AG04449 (cell line): Measurements from ENCODE around the gene SLC66A1.

Source experiments
- CTCF ChIA-PET: fragments of 350-600 bp; formaldehyde crosslinking; extraction: SDS; loops from one replicate; lab custom pipeline; 2021; ENCODE audit warnings: antibody characterized with exemption; lab: Yijun Ruan, JAX
- POLR2A ChIA-PET: fragments of 400-600, 350-600 bp; formaldehyde crosslinking; extraction: SDS; loops from one replicate; lab custom pipeline; 2020; ENCODE audit warnings: antibody characterized with exemption, inconsistent platforms; lab: Yijun Ruan, JAX
- DNase-seq: peaks from one replicate; pipeline ENCODE4 v3.0.0-alpha.2; 2010; ENCODE audit warnings: low read depth, low spot score
- H3K4me3 ChIP-seq: 2 replicates; pipeline ENCODE4 v1.5.1; 2011; ENCODE audit warnings: low read depth, mild to moderate bottlenecking, control low read depth, low read length
- TF ChIP-seq, protein P1 (sequence below): IDR thresholded peaks from one replicate; pipeline ENCODE4 v1.5.1; 2011; ENCODE audit warnings: mild to moderate bottlenecking, moderate library complexity, low read length, control low read depth, inconsistent platforms; ENCODE audit not compliant: insufficient read depth; ENCODE audit errors: missing control alignments

SLC66A1 gene

DNA sequence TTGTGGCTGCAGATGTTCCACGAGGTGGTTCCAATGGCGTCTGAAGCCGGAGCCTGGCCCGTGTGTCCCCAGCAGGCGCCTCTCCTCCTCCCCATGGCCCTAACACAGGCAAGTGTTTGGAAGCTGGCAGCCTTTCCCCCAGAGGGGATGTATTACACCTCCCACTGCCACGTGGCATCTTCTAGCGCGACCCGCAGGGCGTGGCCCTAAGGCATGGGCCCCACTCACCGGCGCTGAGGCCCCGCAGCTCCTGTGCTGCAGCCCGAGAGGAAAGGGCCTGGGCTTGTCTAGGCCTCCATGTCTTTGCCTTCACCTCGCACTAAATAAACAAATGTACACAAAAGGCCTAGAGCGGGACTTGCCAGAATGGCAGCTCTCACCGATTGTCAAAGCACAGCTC, 37.9 kb downstream of the SLC66A1 start:
- no peak overlapping the region for H3K4me3 ChIP-seq
- TF ChIP-seq, protein P1, sequence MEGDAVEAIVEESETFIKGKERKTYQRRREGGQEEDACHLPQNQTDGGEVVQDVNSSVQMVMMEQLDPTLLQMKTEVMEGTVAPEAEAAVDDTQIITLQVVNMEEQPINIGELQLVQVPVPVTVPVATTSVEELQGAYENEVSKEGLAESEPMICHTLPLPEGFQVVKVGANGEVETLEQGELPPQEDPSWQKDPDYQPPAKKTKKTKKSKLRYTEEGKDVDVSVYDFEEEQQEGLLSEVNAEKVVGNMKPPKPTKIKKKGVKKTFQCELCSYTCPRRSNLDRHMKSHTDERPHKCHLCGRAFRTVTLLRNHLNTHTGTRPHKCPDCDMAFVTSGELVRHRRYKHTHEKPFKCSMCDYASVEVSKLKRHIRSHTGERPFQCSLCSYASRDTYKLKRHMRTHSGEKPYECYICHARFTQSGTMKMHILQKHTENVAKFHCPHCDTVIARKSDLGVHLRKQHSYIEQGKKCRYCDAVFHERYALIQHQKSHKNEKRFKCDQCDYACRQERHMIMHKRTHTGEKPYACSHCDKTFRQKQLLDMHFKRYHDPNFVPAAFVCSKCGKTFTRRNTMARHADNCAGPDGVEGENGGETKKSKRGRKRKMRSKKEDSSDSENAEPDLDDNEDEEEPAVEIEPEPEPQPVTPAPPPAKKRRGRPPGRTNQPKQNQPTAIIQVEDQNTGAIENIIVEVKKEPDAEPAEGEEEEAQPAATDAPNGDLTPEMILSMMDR, result no peak
- POLR2A ChIA-PET, result no interaction called here
- CTCF ChIA-PET, result interaction anchor here (1.8 to 13.5 kb wide), 4 partner anchors 7 to 311 kb away, joined by 6 to 178 read pairs (median 30); no protein-coding TSS in a partner anchor
- DNase-seq, result no peak

DNA sequence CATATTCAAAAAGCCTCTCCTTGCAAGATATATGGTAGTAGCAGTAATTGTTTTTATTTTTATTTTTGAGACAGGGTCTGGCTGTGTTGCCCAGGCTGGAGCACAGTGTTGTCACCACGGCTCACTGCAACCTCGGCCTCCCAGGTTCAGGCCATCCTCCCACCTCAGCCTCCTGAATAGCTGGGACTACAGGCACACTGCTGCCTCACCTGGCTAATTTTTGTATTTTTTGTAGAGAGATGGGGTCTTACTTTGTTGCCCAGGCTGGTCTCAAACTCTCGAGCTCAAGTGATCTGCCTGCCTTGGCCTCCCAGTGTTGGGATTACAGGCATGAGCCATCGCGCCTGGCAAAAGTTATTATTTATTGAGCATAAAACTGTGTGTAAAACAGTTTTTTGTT, 38.4 kb downstream of the SLC66A1 start:
- H3K4me3 ChIP-seq, result no peak overlapping the region
- CTCF ChIA-PET, result interaction anchor here (1.8 to 13.5 kb wide), 4 partner anchors 8 to 311 kb away, joined by 6 to 178 read pairs (median 30); no protein-coding TSS in a partner anchor
- POLR2A ChIA-PET, result interaction anchor here (0.6 to 0.7 kb wide), 3 partner anchors 9 to 302 kb away, joined by 3 read pairs; no protein-coding TSS in a partner anchor
- TF ChIP-seq, protein P1, result no peak
- no peak for DNase-seq

DNA sequence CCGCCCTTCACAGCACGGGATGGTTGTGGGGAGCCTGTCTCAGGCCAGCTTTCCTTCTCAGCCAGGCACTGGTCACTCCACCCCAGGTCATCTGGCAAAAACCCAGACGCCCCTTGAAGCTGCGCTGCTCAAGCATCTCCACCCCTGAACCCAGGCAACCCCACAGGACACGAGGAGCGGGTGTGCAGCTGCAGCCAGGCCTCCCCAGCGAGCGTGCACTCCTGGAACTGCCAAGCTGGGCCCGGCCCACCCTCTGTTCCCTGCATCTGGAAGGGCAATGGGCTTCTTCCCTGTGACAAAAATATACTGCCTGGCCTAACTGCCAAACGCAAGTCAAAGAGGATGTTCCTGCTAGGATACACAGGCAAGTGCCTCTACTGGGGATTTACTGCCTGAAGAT, 39.7 kb downstream of the SLC66A1 start:
- no peak overlapping the region for H3K4me3 ChIP-seq
- no peak for DNase-seq
- CTCF ChIA-PET, result interaction anchor here (5.4 to 13.5 kb wide), 2 partner anchors 9 to 300 kb away, joined by 51 to 178 read pairs; no protein-coding TSS in a partner anchor
- POLR2A ChIA-PET, result no interaction called here
- TF ChIP-seq, protein P1, result no peak

DNA sequence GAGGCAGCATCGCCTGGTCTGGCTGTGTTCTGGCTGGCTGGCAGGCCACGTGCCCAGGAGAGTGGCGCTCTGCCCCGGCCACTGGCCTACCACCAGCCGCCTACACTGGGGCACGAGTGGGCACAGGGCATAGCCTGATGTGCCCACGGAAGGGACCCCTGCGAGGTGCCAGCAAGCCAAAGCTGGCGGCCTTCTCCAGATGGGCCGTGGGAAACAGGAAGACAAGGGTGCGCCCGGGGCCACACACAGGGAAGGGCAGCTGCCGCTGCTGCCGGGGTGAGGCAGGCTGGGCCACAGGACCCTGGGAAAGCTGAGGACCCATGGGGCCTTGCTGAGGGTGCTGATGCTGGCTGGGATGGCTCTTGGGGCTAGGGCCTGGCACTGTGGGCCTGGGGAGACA, 40.7 kb downstream of the SLC66A1 start:
- TF ChIP-seq, protein P1, result no peak
- H3K4me3 ChIP-seq, result no peak overlapping the region
- no peak for DNase-seq
- ChIA-PET POLR2A (no interaction called here), CTCF (interaction anchor here (1.1 to 5.4 kb wide), 3 partner anchors 10 to 308 kb away, joined by 3 to 51 read pairs (median 6); no protein-coding TSS in a partner anchor)

DNA sequence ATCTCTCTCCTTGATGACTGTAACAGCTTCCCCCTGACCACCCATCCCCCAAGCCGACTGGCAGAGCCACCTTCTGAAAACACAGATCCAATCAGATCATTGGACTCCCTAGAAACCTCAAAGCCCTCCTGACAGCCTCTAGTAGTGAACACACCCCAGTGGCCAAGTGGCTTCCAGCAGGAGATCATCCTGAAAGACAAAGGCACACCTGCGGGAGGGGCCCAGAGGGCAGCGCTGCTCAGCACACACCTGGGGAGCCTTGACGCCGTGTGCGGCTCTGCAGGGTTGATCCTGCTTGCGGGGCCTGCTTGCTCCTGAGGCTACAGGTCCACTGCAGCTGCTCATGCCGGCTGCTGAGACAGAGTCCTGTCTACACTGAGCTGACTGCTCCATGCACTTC, 41.5 kb downstream of the SLC66A1 start:
- no peak overlapping the region for H3K4me3 ChIP-seq
- TF ChIP-seq, protein P1, result no peak
- no peak for DNase-seq
- POLR2A ChIA-PET, result no interaction called here
- CTCF ChIA-PET, result interaction anchor here (0.8 to 5.4 kb wide), 6 partner anchors 7 to 307 kb away, joined by 3 to 51 read pairs (median 4); no protein-coding TSS in a partner anchor

DNA sequence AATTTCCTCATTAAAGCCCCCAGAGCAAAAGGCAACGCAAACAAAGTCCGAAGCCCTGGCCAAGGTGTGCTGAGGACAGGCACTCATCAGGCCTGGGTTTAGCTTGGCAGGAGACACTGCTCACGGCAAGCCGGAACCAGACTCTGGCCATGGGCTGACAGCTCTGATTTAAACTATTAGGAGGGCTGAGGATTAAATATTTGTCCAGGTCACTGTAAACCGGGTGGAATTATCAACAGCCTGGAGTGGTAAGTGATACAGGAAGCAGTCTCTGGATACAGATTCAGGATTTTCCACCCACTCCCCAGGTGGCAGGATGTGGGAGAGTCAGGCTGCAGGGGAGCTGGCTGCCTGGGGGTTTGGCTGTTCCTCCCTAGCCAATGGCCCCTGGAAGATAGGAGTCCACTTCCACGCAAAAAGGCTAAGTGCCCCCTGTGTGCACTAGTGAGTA, 42.4 kb downstream of the SLC66A1 start:
- ChIA-PET POLR2A (no interaction called here), CTCF (interaction anchor here (1.1 to 5.4 kb wide), 4 partner anchors 8 to 12 kb away, joined by 3 to 51 read pairs (median 5); no protein-coding TSS in a partner anchor)
- H3K4me3 ChIP-seq, result no peak overlapping the region
- no peak for DNase-seq
- TF ChIP-seq, protein P1, result no peak
